GM21619 (cell line): ENCODE measurements around the gene E2F4.

Experiments used
- ATAC-seq: cut with Tn5 transposase; IDR thresholded peaks from one replicate; pipeline ENCODE4 v1.9.1; 2021; ENCODE audit not compliant: unreplicated experiment

The E2F4 gene

DNA sequence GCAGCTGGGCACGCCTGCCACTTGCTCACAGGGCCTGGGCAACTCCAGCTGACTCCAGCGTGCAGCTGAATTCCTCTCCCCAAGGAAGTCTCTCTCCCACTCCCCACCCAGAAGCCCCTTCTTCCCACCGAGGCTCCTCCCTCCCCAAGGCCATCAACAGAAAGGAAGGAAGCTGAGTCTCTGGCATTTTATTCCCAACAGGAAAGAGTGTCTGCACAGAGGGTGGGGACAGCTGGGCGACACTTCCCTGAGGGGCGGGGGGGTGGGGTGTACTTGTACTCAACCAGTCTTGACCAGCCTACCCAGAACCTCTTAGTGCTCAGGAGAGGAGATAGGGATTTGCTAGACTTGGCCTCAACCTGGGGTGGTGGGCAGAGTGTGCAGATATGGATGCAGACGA, 1.9 kb upstream of the E2F4 start, which contains the start of gene EXOC3L1:
TSS of gene EXOC3L1 (minus strand) at position 96 of the 400 bp plus-strand sequence. CDS start 460 bp downstream, outside the sequence.
- no peak for ATAC-seq

DNA sequence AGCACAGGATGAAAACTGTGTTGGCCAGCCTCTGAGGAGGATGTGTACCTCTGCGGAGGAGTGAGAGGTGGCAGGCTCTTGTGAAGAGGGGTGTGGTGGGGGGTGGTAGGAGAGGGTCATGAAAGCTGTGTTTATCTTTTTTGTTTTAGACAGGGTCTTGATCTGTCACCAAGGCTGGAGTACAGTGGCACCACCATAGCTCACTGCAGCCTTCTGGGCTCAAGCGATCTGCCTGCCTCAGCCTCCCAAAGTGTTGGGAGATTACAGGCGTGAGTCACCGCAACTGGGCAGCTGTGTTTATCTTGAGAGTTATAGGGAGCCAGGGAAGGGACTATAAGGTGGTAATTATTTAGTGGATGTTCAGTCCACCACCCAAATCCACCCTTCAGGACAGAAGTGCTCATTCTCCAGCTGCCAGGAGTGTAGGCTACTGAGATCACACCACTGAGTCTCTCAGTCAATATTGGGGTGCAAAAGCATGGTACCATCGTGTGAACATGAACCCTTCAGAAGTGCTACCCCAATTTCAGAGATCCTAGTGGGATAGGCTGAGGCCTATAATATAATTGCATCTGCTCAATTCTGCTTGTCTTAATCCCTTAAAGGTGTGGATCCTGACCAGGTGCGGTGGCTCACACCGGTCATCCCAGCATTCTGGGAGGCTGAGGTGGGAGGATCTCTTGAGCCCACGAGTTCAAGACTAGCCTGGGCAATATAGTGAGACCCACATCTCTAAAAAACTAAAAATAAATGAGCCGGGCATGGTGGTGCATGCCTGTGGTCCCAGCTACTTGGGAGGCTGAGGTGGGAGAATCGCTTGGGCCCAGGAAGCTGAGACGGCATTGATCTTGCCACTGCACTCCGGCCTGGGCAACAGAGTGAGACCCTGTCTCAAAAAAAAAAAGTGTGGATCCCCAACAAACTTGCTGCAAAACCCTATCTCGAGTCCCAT, 1.2 kb upstream of the E2F4 start:
- ATAC-seq, result no peak

DNA sequence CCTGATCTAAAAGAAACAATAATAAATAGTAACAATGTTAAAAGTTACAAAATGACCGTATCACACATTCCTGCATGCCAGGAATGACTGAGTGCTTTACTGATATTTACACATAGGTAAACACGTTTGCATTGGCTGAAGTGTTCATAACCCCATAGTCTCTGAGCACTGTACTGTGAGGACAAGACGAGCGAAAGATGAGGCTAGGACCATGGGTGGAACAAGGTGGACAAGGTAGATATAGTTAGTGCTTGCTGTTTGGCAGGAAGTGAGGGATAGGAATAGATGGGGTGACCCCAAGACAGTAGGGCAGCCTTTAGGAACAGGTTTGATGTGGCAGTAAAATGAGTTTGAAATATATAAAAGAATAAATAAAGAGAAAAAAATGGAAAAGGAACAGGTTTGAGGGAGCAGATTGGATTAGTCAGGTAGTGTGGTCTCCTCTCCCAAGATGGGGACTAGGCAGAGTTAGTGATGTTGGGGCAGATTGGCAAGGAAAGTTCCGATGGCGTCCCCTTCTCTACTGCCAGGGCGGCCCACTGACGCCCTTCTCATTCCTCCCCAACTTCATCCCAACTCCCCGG, 452 bp upstream of the E2F4 start:
- no peak for ATAC-seq

DNA sequence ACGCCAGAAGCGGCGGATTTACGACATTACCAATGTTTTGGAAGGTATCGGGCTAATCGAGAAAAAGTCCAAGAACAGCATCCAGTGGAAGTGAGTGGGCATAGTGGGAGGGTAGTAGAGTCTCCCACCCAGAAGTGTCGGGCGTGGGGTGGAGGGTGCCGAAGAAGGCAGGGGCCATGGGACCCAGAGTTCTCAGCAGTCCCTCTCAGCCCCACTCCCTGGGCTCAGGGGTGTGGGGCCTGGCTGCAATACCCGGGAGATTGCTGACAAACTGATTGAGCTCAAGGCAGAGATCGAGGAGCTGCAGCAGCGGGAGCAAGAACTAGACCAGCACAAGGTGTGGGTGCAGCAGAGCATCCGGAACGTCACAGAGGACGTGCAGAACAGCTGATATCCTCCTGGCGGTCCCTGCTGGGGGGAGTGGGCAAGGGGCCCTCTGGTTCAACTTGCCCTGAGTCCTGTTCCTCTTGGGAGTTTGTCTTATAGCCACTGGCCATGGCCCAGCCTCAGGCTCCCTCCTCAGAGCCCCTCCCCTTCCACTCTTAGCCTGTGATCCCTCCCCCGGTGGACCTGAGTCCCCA, 916 bp downstream of the E2F4 start:
- peak; percentile 4 for ATAC-seq

DNA sequence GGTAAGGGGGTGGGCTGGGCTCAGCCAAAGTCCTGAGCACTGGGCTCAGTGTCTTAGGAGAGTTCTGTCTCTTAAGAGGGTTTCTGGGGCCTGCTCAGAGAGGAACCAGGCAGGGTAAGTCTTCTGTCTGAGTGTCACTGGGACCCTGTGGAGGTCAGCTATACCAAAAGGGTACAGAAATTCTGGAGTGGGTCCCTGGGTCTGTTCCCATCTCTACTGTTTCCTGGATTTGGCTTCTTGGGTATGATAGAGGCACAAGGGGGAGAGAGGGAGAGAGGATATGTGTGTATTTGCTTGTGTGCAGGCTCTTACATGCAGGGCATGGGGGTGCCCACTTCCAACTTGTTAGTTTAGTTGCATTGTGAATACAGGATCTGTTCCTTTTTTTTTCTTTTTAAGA, 1.6 kb downstream of the E2F4 start:
- no peak for ATAC-seq

DNA sequence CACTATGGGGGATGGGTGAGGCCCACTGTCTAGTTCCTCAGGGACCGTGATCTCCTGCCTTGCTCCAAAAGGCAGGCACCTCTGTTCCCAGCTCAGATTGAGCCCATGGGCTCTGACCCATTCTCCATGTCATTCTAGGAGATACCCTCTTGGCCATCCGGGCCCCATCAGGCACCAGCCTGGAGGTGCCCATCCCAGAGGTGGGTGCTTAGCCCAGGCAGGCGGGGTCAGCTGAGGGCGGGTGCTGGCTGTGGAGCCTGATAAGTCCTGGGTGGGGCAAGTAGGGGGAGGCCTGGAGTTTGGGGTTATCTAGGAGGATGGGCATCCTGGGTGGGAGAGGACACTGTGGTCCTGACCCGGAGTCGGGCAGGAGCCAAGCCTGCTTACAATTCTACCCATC, 2.3 kb downstream of the E2F4 start:
- no peak for ATAC-seq

DNA sequence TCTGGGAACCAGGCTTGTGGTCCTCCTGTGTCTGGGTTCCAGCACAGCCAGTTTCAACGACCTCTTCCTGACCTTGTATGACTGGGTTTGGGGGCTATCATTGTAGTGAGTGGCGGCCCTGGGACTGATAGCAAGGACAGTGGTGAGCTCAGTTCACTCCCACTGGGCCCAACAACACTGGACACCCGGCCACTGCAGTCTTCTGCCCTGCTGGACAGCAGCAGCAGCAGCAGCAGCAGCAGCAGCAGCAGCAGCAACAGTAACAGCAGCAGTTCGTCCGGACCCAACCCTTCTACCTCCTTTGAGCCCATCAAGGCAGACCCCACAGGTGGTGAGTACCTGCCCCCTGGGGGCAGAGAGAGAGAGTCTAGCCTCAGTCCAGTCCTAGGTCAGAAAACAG, 3.7 kb downstream of the E2F4 start:
- ATAC-seq, result no peak

DNA sequence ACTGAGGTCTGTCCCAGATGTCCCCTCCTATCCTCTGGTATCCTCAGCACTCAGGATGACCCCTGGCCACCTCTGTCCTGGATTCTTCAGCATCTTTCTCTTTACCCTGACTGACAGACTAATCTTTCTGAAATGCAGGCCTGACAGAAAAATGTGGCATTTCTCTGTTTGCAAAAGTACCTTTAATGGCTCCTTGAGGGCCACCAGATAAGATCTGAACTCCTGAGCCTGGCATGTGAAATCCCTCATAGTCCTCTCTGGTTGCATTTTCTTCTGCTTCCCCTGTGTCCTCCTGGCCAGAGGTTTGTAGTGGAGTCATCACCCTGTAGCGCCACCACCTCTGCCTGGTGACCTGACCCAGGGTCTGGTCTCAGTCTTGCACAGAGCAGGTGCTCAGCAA, 4.9 kb downstream of the E2F4 start:
- no peak for ATAC-seq

DNA sequence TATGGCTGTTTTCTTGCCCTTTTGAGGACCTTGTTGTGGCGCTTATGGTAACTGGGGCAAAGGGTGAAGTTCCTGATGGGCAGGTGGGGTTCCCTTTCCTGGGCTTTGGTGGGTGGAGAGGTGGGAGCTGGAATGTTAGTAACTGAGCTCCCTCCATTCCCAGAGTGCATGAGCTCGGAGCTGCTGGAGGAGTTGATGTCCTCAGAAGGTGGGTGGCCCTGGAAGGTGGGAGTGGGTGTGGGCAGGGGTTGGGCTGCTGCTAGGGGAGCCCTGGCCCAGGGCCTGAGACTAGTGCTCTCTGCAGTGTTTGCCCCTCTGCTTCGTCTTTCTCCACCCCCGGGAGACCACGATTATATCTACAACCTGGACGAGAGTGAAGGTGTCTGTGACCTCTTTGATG, 5.7 kb downstream of the E2F4 start:
- ATAC-seq, result no peak

DNA sequence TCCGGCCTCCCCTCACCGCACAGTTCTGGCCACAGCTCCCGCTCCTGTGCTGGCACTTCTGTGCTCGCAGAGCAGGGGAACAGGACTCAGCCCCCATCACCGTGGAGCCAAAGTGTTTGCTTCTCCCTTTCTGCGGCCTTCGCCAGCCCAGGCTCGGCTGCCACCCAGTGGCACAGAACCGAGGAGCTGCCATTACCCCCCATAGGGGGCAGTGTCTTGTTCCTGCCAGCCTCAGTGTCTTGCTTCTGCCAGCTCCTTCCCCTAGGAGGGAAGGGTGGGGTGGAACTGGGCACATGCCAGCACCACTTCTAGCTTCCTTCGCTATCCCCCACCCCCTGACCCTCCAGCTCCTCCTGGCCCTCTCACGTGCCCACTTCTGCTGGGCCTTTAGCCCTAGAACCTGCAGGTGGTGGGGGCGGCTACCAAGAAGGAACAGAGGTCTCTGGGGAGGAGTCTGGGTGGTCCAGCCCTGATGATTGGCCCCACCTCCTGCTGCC, 6.3 kb downstream of the E2F4 start:
- no peak for ATAC-seq

DNA sequence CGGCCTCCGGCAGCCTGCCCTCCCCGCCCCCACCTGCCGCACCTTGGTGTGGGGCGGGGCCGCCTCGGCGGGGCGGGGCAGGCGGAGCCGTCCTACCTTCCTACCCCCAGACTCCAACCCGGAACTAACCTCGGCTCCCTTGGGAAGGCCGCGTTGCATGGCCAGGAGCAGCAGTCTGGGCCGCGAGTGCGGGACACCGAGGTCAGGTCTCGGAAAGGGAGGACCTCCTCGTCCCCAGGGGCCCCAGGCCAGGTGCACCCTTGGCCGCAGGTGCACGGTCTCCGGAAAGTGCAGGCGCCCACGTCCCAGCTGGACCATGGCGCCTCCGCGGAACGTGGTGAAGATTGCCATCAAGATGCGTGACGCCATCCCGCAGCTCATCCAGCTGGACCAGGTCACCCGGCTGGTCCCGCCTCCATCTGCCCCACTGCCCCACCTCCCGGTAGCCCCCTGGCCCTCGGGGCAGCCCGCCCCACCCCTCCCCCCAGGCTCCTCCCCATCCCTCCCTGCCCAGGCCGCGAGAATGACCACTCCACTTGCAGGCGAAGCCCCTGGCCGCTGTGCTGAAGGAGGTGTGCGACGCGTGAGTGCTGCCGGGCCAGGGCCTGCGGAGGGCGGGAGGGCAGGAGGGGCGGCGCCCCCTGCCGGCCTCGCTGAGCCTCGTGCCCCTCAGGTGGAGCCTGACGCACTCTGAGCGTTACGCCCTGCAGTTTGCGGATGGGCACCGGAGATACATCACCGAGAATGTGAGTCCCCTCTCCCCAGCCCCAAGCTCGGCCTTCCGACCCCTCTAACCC, 7.3 kb downstream of the E2F4 start, which contains the start of gene ELMO3:
TSS of gene ELMO3 (plus strand) at position 121 of the 797 bp plus-strand sequence. CDS start at position 317, 196 bp downstream.
- no peak for ATAC-seq

DNA sequence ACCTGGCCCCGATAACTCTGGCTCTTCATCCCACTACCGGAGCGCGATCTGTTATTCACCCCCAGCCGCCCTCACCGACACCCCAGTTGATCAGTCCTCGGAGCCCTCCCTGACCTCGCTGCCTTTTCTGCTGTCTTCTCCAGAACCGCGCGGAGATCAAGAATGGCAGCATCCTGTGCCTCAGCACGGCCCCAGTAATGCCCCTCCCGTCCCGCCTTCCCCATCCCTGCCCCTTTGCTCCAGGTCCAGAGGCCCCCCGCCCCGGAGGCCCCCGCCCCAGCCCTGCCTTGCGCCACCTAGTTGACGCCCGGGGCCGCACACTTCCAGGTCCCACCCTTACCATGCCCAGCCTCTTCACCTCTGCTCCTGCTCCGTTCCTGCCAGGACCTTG, 7.8 kb downstream of the E2F4 start:
- ATAC-seq, result no peak

DNA sequence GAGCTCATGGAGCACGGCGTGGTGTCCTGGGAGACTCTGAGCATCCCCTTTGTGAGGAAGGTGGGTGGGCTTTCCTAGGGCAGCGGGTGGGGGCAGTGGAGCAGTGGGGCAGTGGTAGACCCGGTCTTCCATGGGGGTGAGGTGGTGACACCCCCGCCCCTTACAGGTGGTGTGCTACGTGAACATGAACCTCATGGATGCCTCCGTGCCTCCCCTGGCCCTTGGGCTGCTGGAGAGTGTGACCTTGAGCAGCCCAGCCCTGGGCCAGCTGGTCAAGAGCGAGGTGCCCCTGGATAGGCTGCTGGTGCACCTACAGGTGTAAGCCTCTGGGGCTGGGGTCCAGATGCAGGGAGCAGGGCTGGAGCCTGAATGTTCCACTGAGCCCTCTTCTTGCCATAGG, 8.5 kb downstream of the E2F4 start:
- no peak for ATAC-seq

DNA sequence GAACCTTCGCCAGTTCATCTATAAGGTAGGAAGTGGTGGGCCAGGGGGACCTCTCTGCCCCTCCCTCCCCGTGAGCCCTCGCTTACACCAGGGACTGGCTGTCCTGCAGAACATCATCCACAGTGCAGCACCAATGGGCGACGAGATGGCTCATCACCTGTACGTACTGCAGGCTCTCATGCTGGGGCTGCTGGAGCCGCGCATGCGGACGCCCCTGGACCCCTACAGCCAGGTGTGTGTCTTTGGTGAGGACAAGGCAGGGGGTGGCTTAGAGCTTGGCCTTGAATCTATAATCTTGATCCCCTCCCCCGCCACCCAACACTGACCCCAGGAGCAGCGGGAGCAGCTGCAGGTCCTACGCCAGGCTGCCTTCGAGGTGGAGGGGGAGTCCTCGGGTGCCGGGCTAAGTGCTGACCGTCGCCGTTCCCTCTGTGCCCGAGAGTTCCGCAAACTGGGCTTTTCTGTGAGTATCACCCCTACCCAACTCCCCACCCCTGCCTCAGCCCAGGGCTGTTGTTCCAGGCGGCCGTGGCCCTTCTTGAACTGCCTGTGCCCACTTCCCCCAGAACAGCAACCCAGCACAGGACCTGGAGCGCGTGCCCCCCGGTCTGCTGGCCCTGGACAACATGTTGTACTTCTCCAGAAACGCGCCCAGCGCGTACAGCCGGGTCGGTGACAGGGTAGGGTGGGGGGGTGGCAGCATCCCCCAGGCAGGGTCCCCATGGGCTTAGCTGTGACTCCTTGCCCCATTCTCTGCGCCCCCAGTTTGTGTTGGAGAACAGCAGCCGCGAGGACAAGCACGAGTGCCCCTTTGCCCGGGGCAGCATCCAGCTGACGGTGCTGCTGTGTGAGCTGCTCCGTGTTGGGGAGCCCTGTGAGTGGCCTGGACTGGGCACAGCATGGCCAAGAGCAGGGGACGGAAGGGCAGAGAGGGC, 9.7 kb downstream of the E2F4 start:
- ATAC-seq, result no peak

DNA sequence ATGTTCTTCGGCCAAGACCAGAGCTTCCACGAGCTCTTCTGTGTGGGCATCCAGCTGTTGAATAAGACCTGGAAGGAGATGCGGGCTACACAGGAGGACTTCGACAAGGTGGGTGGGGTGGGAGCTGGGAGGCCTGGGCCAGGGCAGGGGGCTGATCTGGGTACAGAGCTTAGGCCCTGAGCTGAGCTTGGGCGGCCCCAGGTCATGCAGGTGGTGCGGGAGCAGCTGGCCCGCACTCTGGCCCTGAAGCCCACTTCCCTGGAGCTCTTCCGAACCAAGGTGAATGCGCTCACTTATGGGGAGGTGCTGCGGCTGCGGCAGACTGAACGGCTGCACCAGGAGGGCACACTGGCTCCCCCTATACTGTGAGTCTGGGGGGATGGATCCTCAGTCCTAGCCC, 10.5 kb downstream of the E2F4 start:
- no peak for ATAC-seq

DNA sequence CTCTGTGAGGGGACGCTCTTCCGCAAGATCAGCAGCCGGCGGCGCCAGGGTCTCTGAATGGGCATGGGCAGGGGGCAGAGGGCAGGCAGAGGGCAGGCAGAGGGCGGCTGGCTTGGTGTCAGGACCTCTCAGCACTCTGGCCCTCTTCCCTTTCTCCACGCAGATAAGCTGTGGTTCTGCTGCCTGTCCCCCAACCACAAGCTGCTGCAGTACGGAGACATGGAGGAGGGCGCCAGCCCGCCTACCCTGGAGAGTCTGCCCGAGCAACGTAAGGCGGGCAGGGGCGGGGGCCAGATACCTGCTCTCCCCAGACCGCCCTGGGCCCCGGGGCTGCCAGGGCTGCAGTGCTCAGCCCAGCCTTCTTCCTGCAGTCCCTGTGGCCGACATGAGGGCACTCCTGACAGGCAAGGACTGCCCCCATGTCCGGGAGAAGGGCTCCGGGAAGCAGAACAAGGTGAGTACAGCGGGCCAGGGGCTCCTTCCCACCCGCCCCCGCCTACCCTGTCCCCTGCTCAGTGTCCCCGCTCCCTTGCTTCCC, 11.1 kb downstream of the E2F4 start:
- ATAC-seq, result no peak

DNA sequence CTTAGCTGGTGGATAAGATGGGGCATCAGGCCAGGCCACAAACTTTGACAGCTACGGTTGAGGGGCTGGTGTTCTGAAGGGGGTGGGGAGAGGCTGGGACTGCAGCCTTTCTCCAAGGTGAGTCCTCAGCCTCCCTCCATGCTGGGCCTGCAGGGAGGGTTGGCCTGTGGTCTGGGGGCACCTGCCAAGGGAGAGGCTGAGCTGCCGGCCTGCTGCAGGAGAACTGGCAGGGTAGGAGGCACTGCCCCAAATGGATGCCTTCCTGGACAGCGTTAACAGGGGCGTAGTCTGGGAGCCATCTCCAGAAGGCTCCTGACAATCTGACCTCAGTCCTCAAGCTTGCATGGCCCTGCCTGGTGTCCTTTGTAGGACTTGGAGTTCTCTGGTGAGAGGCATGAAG, 12.1 kb downstream of the E2F4 start:
- ATAC-seq, result no peak

DNA sequence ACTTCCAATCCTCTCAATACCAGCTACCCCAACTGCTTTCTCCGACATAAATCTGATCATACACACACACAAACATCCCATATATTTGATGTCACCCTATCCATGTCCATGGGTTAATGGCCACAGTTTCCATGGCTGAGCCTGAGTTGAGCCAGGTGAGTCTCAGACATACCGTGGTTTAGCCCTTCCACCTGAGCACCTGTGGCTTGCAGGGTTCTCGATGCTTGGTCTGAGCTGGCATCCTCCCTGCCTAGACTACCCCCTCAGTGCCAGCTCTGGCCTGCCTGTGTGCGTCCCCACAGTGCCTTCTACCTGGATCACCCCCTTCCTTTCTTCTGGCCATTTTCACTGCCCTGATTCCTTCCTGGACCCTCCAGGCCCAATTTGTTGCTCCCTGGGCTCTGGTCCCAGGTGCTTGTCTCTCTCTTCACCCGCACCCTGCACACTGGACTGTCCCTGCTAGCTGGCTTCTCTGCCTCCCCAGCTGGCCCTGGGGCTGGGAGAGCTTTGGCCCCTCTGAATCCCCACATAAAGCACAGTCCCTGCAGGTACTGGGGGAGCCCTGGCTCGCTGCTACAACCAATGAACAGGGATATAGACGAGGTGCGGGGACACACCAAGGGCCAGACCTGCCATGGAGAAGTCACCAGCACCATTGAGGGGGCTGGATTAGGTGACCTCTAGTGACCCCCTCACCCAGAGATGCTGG, 14.3 kb downstream of the E2F4 start:
- no peak for ATAC-seq

DNA sequence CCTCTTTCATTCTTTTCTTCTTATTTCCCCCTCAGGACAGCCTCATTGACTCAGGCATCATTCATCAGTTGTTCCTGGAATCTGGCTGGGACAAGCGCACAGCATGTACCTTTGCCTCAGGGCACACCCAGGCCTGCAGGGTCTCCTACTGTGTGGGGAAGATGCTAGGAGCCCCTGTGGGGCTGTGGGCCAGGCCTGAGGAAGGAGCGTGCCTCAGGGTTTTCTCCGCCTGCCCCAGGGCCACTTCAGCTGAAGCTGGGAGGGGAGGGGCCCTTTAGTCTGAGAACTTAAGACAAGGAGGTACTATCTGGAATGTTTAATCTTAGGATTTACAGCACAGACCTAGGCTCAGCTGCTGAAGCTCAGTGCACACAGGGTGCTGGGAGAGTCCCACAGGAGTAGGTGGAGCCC, 14.9 kb downstream of the E2F4 start:
- no peak for ATAC-seq
